ENCODE results near the gene RSPO4.
"Not testable (repeated sequence)": the region's sequence is repeated elsewhere in the genome, so short reads cannot be mapped to it uniquely, and the experiment has no call there.

RSPO4 gene

DNA sequence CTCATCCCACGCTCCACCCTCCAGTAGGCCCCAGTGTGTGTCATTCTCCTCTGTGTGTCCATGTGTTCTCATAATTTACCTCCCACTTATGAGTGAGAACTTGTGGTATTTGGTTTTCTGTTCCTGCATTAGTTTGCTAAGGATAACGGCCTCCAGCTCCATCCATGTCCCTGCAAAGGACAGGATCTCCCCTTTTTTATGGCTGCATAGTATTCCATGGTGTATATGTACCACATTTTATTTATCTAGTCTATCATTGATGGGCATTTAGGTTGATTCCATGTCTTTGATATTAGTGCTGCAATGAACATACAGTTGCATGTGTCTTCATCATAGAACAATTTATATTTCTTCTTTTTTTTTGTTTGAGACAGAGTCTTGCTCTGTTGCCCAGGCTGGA, 24.1 kb upstream of the RSPO4 start:
- H3K4me3 ChIP-seq (ENCODE audit: extremely low read depth, insufficient read depth, low read length, poor library complexity, severe bottlenecking); H3K9me3 ChIP-seq (ENCODE audit: control insufficient read depth, low read length); H3K27ac ChIP-seq (ENCODE audit: low read depth, low read length, severe bottlenecking); H3K36me3 ChIP-seq (ENCODE audit: control insufficient read depth, insufficient read depth, low read length); H3K4me1 ChIP-seq (ENCODE audit: control insufficient read depth, insufficient read depth, low read length, poor library complexity, severe bottlenecking): not testable (repeated sequence)
- 80% methylated on average over 1 of the region's 2 CpGs; no CpG with 5 or more reads in 1 of the 2 experiments for WGBS, 2 experiments (ENCODE audit: insufficient coverage in 2 of 2)

- no peaks in the 10 kb centered on the region for H3K9me3 ChIP-seq (ENCODE audit: control insufficient read depth, low read length)
- H3K36me3 ChIP-seq (ENCODE audit: control insufficient read depth, insufficient read depth, low read length), result no peaks in the 10 kb centered on the region
- no peak overlapping the region for H3K27ac ChIP-seq (ENCODE audit: low read depth, low read length, severe bottlenecking)
- no peaks in the 10 kb centered on the region for H3K4me1 ChIP-seq (ENCODE audit: control insufficient read depth, insufficient read depth, low read length, poor library complexity, severe bottlenecking)
- no peak overlapping the region for H3K4me3 ChIP-seq (ENCODE audit: extremely low read depth, insufficient read depth, low read length, poor library complexity, severe bottlenecking)
Measured at GRCh38 chr20:1022871-1023270, 20.8 kb upstream of the RSPO4 start.

GRCh38 chr20:1020614-1021013, 18.5 kb upstream of the RSPO4 start:
- no peaks in the 10 kb centered on the region for H3K36me3 ChIP-seq (ENCODE audit: control insufficient read depth, insufficient read depth, low read length)
- no peak overlapping the region for H3K4me3 ChIP-seq (ENCODE audit: extremely low read depth, insufficient read depth, low read length, poor library complexity, severe bottlenecking)
- no peaks in the 10 kb centered on the region for H3K4me1 ChIP-seq (ENCODE audit: control insufficient read depth, insufficient read depth, low read length, poor library complexity, severe bottlenecking)
- WGBS, 2 experiments (ENCODE audit: insufficient coverage in 2 of 2), result 93 to 94% methylated on average over 3 to 5 of the region's 5 CpGs
- H3K27ac ChIP-seq (ENCODE audit: low read depth, low read length, severe bottlenecking), result no peak overlapping the region
- no peaks in the 10 kb centered on the region for H3K9me3 ChIP-seq (ENCODE audit: control insufficient read depth, low read length)

- Histone ChIP-seq H3K9me3 (ENCODE audit: control insufficient read depth, low read length) (no peaks in the 10 kb centered on the region), H3K27ac (ENCODE audit: low read depth, low read length, severe bottlenecking) (no peak overlapping the region), H3K36me3 (ENCODE audit: control insufficient read depth, insufficient read depth, low read length) (no peaks in the 10 kb centered on the region), H3K4me1 (ENCODE audit: control insufficient read depth, insufficient read depth, low read length, poor library complexity, severe bottlenecking) (no peaks in the 10 kb centered on the region), H3K4me3 (ENCODE audit: extremely low read depth, insufficient read depth, low read length, poor library complexity, severe bottlenecking) (no peak overlapping the region)
- 40 to 50% methylated on average over 2 of the region's 2 CpGs for WGBS, 2 experiments (ENCODE audit: insufficient coverage in 2 of 2)
Measured at GRCh38 chr20:1019344-1019743, 17.2 kb upstream of the RSPO4 start.

DNA sequence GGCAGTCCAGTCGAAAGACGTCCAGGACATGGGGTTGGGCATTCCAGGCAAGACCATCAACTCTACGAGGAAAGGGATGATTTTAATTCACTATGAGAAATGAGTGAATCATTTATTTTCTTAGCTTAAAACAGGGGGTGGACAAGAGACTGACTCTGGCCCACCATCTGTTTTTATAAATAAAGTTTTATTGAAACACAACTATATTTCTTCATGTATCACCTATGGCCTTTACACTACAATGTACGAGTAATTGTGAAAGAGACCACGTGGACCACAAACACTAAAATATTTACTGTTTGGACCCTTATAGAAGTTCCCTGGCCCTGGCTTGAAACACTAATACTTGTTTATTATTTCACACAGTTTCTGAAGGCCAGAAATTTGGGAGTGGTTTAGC, 15.6 kb upstream of the RSPO4 start:
- Histone ChIP-seq H3K4me1 (ENCODE audit: control insufficient read depth, insufficient read depth, low read length, poor library complexity, severe bottlenecking) (no peaks in the 10 kb centered on the region), H3K27ac (ENCODE audit: low read depth, low read length, severe bottlenecking) (no peak overlapping the region), H3K36me3 (ENCODE audit: control insufficient read depth, insufficient read depth, low read length) (no peaks in the 10 kb centered on the region), H3K9me3 (ENCODE audit: control insufficient read depth, low read length) (no peaks in the 10 kb centered on the region), H3K4me3 (ENCODE audit: extremely low read depth, insufficient read depth, low read length, poor library complexity, severe bottlenecking) (no peak overlapping the region)
- WGBS, 2 experiments (ENCODE audit: insufficient coverage in 2 of 2), result 86 to 87% methylated on average over 2 to 3 of the region's 5 CpGs

DNA sequence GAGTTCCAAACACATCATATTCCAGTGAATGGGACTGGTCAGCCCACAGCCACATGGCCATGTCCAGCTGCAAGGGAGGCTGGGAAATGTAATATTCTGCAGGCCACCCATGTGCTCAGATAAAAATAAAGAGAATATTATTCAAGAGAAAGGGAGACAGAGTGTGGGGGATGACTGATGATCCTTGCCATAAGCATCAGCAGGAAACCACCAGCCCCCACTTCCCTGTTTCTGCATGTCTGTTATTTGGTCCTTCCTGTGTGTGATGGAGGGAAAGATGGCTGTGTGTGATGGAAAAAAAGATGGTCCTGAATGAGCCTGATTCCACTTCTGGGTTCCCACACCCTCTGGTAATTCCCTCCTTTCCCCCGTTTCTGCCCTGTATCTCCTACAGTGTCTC, 13.1 kb upstream of the RSPO4 start:
- Histone ChIP-seq H3K36me3 (ENCODE audit: control insufficient read depth, insufficient read depth, low read length) (no peaks in the 10 kb centered on the region), H3K9me3 (ENCODE audit: control insufficient read depth, low read length) (no peaks in the 10 kb centered on the region), H3K27ac (ENCODE audit: low read depth, low read length, severe bottlenecking) (no peak overlapping the region), H3K4me1 (ENCODE audit: control insufficient read depth, insufficient read depth, low read length, poor library complexity, severe bottlenecking) (no peaks in the 10 kb centered on the region), H3K4me3 (ENCODE audit: extremely low read depth, insufficient read depth, low read length, poor library complexity, severe bottlenecking) (no peak overlapping the region)
- WGBS, 2 experiments (ENCODE audit: insufficient coverage in 2 of 2), result 88 to 92% methylated on average over 1 of the region's 1 CpG

DNA sequence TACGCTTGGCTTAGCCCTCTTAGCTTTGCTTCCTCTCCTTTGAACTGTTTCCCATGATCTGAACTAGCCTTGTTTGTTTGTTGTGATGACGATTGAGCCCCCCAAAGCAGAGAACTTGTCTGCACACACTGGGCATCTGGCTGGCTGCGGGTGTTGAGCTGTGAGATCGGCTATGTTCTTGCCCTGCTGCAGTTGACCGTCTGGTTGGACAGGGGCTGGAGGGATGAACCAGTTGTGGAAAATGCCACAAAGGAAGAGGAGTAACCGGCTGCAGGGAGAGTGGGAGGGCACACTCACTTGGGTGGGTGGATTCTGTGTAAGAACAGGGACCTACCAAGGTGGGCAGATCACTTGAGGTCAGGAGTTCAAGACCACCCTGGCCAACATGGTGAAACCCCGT, 12.4 kb upstream of the RSPO4 start:
- WGBS, 2 experiments (ENCODE audit: insufficient coverage in 2 of 2), result 95 to 97% methylated on average over 3 to 4 of the region's 7 CpGs
- Histone ChIP-seq H3K9me3 (ENCODE audit: control insufficient read depth, low read length) (no peaks in the 10 kb centered on the region), H3K4me3 (ENCODE audit: extremely low read depth, insufficient read depth, low read length, poor library complexity, severe bottlenecking) (no peak overlapping the region), H3K27ac (ENCODE audit: low read depth, low read length, severe bottlenecking) (no peak overlapping the region), H3K36me3 (ENCODE audit: control insufficient read depth, insufficient read depth, low read length) (no peaks in the 10 kb centered on the region), H3K4me1 (ENCODE audit: control insufficient read depth, insufficient read depth, low read length, poor library complexity, severe bottlenecking) (no peaks in the 10 kb centered on the region)

DNA sequence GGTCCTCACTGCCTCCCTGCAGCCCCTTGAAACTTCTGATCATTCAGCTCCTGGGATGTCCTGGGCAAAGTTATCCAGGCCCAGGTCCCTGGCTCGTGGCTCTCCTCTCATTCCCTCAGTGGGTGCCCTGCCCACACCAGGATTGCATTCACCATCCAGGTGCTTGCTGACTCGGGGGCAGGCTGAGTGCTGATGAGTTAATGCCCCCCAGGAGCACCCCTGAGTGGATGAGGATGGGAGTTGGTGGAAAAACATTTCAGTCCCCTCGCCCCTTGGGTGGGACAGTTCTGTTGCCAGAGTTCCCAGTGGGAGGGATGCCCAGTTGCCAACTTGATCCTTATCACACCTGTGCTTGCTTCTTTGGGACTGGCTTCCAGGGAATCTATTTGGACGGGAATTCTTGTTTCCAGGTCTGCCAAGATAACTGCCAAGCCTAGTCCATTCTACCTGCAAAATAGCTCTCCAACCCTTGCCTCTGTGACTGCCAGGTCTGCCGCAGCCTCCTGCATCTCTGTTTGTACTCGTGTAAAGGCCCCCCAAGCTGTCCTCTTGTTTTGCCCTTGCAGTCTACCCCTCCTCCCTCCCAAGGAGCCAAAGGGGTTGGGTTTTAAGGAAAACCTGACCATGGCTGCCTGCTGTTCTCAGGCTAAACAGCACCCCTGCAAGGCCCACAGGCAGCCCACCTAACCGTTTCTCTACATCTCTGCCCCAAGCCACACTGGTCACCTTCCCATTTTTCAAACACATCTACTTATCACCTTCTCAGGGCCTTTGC, 11.6 kb upstream of the RSPO4 start:
- no peaks in the 10 kb centered on the region for H3K9me3 ChIP-seq (ENCODE audit: control insufficient read depth, low read length)
- 80 to 91% methylated on average over 5 to 6 of the region's 7 CpGs for WGBS, 2 experiments (ENCODE audit: insufficient coverage in 2 of 2)
- H3K27ac ChIP-seq (ENCODE audit: low read depth, low read length, severe bottlenecking), result no peak overlapping the region
- no peaks in the 10 kb centered on the region for H3K4me1 ChIP-seq (ENCODE audit: control insufficient read depth, insufficient read depth, low read length, poor library complexity, severe bottlenecking)
- no peaks in the 10 kb centered on the region for H3K36me3 ChIP-seq (ENCODE audit: control insufficient read depth, insufficient read depth, low read length)
- H3K4me3 ChIP-seq (ENCODE audit: extremely low read depth, insufficient read depth, low read length, poor library complexity, severe bottlenecking), result no peak overlapping the region

DNA sequence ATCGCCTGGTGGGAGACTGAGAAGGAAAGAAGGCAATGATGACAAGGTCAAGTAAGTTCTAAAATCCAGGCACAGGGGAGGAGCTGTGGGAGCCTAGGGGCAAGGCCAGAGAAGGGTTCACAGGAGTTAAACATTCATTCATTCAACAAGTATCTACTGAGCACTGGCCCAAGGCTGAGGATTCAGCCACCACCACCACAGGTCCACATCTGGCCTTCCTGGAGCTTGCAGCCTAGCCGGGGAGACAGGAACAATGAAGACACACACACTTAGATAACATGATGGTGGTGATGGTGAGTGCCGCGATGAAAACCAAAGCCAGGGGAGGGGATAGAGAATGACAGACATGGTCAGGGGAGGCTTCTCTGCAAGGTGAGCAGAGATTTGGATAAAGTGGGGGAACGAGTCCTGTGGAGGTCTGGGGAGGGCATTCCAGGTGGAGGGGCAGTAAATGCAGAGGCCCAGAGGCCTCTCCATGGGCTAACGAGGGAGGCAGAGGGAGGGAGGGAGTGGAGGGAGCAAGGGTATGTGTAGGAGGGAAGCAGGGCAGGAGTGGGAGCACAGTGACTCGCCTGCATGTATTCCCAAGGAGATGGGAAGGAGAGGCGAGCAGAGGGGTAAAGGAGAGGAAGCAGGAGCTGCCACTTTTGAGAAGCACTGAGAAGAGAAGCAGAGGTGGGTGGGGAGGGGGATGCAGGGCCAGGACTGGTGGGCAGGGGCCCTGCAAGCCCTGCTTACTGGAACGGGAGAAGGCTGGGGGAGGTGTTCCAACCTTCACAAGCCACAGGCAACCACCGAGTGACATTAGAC, 10.5 kb upstream of the RSPO4 start:
- no peak overlapping the region for H3K27ac ChIP-seq (ENCODE audit: low read depth, low read length, severe bottlenecking)
- H3K36me3 ChIP-seq (ENCODE audit: control insufficient read depth, insufficient read depth, low read length), result no peaks in the 10 kb centered on the region
- no peaks in the 10 kb centered on the region for H3K4me1 ChIP-seq (ENCODE audit: control insufficient read depth, insufficient read depth, low read length, poor library complexity, severe bottlenecking)
- WGBS, 2 experiments (ENCODE audit: insufficient coverage in 2 of 2), result 77 to 79% methylated on average over 7 to 9 of the region's 10 CpGs
- H3K9me3 ChIP-seq (ENCODE audit: control insufficient read depth, low read length), result no peaks in the 10 kb centered on the region
- H3K4me3 ChIP-seq (ENCODE audit: extremely low read depth, insufficient read depth, low read length, poor library complexity, severe bottlenecking), result no peak overlapping the region

GRCh38 chr20:1010659-1011058, 8.5 kb upstream of the RSPO4 start:
- Histone ChIP-seq H3K27ac (ENCODE audit: low read depth, low read length, severe bottlenecking) (no peak overlapping the region), H3K9me3 (ENCODE audit: control insufficient read depth, low read length) (no peaks in the 10 kb centered on the region), H3K4me3 (ENCODE audit: extremely low read depth, insufficient read depth, low read length, poor library complexity, severe bottlenecking) (no peak overlapping the region), H3K4me1 (ENCODE audit: control insufficient read depth, insufficient read depth, low read length, poor library complexity, severe bottlenecking) (no peaks in the 10 kb centered on the region), H3K36me3 (ENCODE audit: control insufficient read depth, insufficient read depth, low read length) (no peaks in the 10 kb centered on the region)
- 94 to 97% methylated on average over 5 to 6 of the region's 6 CpGs for WGBS, 2 experiments (ENCODE audit: insufficient coverage in 2 of 2)

DNA sequence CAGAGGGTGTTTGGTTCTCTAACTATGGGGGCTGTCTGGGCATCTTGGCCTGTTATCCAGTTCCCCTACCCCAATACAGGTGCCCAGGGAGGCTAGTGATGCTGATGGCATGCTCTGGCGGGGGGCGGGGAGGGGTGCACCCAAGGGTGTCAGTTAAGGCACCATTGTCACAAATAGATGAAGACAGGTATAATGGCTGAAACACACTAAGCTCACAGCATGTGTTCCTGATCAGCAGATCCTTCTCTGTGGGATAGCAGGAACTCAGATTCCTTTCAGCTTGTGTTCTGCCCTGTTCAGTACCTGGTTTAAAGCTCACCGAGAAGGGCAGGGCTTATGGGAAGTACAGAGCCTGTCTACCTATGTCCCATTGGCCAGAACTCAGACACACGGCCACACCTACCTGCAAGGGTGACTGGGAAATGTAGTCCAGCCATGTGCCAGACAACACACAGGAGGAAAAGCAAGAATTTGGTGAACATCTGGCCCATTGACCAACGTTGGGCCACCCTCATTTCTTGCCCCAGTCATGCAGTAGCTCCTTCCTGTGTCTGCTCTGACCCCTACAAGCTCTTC, 3.4 kb upstream of the RSPO4 start:
- no peaks in the 10 kb centered on the region for H3K9me3 ChIP-seq (ENCODE audit: control insufficient read depth, low read length)
- H3K27ac ChIP-seq (ENCODE audit: low read depth, low read length, severe bottlenecking), result no peak overlapping the region
- WGBS, 2 experiments (ENCODE audit: insufficient coverage in 2 of 2), result 43 to 47% methylated on average over 4 to 5 of the region's 5 CpGs
- no peaks in the 10 kb centered on the region for H3K4me1 ChIP-seq (ENCODE audit: control insufficient read depth, insufficient read depth, low read length, poor library complexity, severe bottlenecking)
- H3K36me3 ChIP-seq (ENCODE audit: control insufficient read depth, insufficient read depth, low read length), result no peaks in the 10 kb centered on the region
- no peak overlapping the region for H3K4me3 ChIP-seq (ENCODE audit: extremely low read depth, insufficient read depth, low read length, poor library complexity, severe bottlenecking)

Data from mesodermal cell (in vitro differentiated cells).